Stimulated activated CD4-positive, alpha-beta T cell treated with anti-CD3 and anti-CD28 coated beads, Interleukin-1b, Interleukin-23, amount 100 ng/mL, for 24 hours (primary cell): ENCODE data around the gene PCDHB16.
"Not testable (repeated sequence)": the region's sequence is repeated elsewhere in the genome, so short reads cannot be mapped to it uniquely, and the experiment has no call there.

Experiments
- DNase-seq, 4 experiments: peaks; one replicate each; pipeline ENCODE4 v3.0.0-alpha.2; 2020; ENCODE audit warnings: low read depth in 4 of 4, low spot score in 1 of 4

PCDHB16 gene

GRCh38 chr5:141184117-141184855, 2.1 kb downstream of the PCDHB16 start:
- DNase-seq: not testable (repeated sequence)

- DNase-seq: no peak
These were observed 4.8 kb downstream of the PCDHB16 start, which contains the start of gene PCDHB9 for GRCh38 chr5:141186897-141187512. TSS of gene PCDHB9 (plus strand) at chr5:141187161. CDS start at chr5:141187319, 158 bp downstream.

GRCh38 chr5:141188682-141189081, 6.5 kb downstream of the PCDHB16 start:
- DNase-seq: not testable (repeated sequence)

- DNase-seq: not testable (repeated sequence)
These were observed 6.9 kb downstream of the PCDHB16 start for GRCh38 chr5:141189131-141189530.

GRCh38 chr5:141192110-141192725, 10.0 kb downstream of the PCDHB16 start, which contains the start of gene PCDHB10:
TSS of gene PCDHB10 (plus strand) at chr5:141192353. CDS start at chr5:141192553, 200 bp downstream.
- no peak for DNase-seq

DNA sequence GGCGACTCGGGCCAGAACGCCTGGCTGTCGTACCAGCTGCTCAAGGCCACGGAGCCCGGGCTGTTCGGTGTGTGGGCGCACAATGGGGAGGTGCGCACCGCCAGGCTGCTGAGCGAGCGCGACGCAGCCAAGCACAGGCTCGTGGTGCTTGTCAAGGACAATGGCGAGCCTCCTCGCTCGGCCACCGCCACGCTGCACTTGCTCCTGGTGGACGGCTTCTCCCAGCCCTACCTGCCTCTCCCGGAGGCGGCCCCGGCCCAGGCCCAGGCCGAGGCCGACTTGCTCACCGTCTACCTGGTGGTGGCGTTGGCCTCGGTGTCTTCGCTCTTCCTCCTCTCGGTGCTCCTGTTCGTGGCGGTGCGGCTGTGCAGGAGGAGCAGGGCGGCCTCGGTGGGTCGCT, 12.1 kb downstream of the PCDHB16 start:
- not testable (repeated sequence) for DNase-seq

GRCh38 chr5:141196363-141196762, 14.2 kb downstream of the PCDHB16 start:
- no peak for DNase-seq

GRCh38 chr5:141199359-141200235, 17.4 kb downstream of the PCDHB16 start, which contains the start of gene PCDHB11:
TSS of gene PCDHB11 (plus strand) at chr5:141199627. CDS start at chr5:141199775, 148 bp downstream.
- no peak for DNase-seq

DNA sequence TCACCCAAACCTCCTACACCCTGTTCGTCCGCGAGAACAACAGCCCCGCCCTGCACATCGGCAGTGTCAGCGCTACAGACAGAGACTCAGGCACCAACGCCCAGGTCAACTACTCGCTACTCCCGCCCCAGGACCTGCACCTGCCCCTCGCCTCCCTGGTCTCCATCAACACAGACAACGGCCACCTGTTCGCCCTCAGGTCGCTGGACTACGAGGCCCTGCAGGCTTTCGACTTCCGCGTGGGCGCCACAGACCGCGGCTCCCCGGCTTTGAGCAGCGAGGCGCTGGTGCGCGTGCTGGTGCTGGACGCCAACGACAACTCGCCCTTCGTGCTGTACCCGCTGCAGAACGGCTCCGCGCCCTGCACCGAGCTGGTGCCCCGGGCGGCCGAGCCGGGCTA, 18.9 kb downstream of the PCDHB16 start:
- not testable (repeated sequence) for DNase-seq

- not testable (repeated sequence) for DNase-seq
These were observed 19.5 kb downstream of the PCDHB16 start for GRCh38 chr5:141201646-141202045.

DNA sequence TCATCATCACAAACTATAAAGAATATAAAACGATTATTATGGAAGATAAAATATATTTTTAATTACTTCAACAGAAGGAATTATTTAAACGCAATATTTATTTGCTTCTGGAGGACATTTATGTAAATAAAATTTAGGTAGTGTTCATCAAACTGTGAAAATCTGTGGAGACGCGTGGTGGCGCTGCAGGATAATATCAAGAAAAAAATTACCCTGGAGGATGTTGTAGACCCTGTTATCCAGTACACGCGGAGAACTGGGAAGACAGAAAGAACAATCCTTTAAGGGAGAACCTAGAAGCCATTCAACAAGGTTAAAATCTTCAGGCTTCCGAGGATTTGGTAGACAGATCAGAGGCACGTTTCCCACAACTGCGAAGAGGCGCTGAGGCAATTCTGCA, 26.3 kb downstream of the PCDHB16 start, which contains the start of gene PCDHB12:
Gene PCDHB12, plus strand, starts transcription at position 242 of the 400 bp plus-strand sequence. CDS start 189 bp downstream, outside the sequence.
- DNase-seq: no peak

DNA sequence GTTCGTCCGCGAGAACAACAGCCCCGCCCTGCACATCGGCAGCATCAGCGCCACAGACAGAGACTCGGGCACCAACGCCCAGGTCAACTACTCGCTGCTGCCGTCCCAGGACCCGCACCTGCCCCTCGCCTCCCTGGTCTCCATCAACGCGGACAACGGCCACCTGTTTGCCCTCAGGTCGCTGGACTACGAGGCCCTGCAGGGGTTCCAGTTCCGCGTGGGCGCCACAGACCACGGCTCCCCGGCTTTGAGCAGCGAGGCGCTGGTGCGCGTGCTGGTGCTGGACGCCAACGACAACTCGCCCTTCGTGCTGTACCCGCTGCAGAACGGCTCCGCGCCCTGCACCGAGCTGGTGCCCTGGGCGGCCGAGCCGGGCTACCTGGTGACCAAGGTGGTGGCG, 28.1 kb downstream of the PCDHB16 start:
- not testable (repeated sequence) for DNase-seq

GRCh38 chr5:141210849-141211248, 28.7 kb downstream of the PCDHB16 start:
- not testable (repeated sequence) for DNase-seq

- DNase-seq: not testable (repeated sequence)
These were observed 31.6 kb downstream of the PCDHB16 start, which contains the start of gene PCDHB13 for GRCh38 chr5:141213656-141214339. TSS of gene PCDHB13 (plus strand) at chr5:141213919. CDS start at chr5:141214124, 205 bp downstream.

DNA sequence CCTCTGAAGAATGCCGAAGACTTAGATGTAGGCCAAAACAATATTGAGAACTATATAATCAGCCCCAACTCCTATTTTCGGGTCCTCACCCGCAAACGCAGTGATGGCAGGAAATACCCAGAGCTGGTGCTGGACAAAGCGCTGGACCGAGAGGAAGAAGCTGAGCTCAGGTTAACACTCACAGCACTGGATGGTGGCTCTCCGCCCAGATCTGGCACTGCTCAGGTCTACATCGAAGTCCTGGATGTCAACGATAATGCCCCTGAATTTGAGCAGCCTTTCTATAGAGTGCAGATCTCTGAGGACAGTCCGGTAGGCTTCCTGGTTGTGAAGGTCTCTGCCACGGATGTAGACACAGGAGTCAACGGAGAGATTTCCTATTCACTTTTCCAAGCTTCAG, 32.4 kb downstream of the PCDHB16 start:
- DNase-seq: not testable (repeated sequence)

- not testable (repeated sequence) for DNase-seq
These were observed 33.3 kb downstream of the PCDHB16 start for GRCh38 chr5:141215504-141215903.

GRCh38 chr5:141216035-141216434, 33.8 kb downstream of the PCDHB16 start:
- DNase-seq: not testable (repeated sequence)

DNA sequence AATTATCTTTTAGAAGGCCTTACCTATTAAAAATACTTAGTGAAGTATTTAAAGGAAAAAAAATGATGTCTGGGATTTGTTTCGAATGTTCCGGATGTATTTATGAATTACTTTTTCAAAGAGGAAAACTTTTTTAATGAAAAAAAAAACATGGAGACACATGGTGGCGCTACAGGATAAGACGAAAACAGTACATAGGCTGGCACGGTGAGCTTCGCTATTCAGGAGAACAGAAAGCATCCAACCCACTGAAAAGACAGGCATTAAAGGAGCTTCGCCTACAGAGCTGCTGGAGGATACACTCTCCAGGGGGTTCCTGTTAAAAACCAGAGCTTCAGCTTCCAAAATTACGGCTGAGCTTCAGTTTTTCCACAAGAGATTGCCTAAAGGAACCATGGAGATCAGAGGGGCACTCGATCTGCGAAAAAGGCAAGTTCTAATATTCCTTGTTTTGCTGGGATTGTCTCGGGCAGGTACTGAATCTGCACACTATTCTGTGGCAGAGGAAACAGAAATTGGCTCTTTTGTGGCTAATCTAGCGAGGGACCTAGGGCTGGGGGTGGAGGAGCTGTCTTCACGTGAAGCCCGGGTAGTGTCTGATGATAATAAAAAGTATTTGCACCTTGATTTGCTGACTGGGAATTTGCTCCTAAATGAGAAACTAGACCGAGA, 41.1 kb downstream of the PCDHB16 start, which contains the start of gene PCDHB14:
Gene PCDHB14, plus strand, starts transcription at position 232 of the 672 bp plus-strand sequence. Its CDS starts 163 bp downstream, at position 395.
- no peak for DNase-seq

GRCh38 chr5:141224844-141225243, 42.7 kb downstream of the PCDHB16 start:
- DNase-seq: not testable (repeated sequence)
